Inflammatory macrophage (primary cell): ENCODE data around the gene PCDHGA12.
"Not testable (repeated sequence)": the region's sequence is repeated elsewhere in the genome, so short reads cannot be mapped to it uniquely, and the experiment has no call there.

Experiments
- DNase-seq, 2 donors: peaks; one replicate each; pipeline ENCODE4 v3.0.0-alpha.2; 2020 to 2022
- total RNA-seq, 18 experiments: gene quantifications; one replicate each; lab custom pipeline; 2026; ENCODE audit warnings: mixed read lengths in 6 of 18, inconsistent platforms in 2 of 18; lab: John Stamatoyannopoulos, UW

The PCDHGA12 gene
- 0.13 to 1.1 (median 0.38) reads per million in 18 experiments for total RNA-seq

DNA sequence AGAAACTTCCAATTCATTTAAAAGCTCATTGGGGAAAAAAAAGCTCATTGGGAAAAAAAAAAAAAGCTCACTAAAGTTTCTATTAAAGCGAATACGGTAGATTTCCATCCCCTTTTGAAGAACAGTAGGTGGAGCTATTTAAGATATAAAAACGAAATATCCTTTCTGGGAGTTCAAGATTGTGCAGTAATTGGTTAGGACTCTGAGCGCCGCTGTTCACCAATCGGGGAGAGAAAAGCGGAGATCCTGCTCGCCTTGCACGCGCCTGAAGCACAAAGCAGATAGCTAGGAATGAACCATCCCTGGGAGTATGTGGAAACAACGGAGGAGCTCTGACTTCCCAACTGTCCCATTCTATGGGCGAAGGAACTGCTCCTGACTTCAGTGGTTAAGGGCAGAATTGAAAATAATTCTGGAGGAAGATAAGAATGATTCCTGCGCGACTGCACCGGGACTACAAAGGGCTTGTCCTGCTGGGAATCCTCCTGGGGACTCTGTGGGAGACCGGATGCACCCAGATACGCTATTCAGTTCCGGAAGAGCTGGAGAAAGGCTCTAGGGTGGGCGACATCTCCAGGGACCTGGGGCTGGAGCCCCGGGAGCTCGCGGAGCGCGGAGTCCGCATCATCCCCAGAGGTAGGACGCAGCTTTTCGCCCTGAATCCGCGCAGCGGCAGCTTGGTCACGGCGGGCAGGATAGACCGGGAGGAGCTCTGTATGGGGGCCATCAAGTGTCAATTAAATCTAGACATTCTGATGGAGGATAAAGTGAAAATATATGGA is at the start of gene PCDHGA12:
TSS of gene PCDHGA12 (plus strand) at position 176 of the 782 bp plus-strand sequence. CDS start at position 429, 253 bp downstream.
- peak; percentile 78 to 80 for DNase-seq

DNA sequence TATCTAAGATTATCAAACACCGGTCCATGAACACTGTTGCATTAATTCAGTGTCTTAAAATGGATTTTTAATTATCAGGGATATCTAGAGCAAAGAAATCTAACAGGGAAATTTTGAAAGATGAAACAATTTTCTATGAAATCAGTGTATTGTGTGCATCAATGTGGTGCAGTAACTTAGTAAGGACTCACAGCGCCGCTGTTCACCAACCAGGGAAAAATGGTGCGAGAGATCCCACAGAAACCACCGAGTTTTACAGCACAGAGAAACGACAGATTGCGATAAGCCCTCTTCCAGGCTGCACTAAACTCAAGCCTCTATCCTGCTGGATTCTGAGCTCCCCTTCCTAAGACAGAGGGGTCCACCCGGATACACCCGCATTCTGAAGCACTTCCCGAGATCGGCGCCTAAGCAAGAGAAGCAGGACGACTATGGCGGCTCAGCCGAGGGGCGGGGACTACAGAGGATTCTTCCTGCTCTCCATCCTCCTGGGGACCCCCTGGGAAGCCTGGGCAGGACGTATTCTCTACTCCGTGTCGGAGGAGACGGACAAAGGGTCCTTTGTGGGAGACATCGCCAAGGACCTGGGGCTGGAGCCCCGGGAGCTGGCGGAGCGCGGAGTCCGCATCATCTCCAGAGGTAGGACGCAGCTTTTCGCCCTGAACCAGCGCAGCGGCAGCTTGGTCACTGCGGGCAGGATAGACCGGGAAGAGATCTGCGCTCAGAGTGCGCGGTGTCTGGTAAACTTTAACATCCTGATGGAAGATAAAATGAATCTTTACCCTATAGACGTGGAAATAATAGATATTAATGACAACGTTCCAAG is 47.6 kb upstream of the PCDHGA12 start, which contains the start of gene PCDHGA7:
TSS of gene PCDHGA7 (plus strand) at position 274 of the 826 bp plus-strand sequence. CDS start at position 432, 158 bp downstream.
- no peak for DNase-seq

DNA sequence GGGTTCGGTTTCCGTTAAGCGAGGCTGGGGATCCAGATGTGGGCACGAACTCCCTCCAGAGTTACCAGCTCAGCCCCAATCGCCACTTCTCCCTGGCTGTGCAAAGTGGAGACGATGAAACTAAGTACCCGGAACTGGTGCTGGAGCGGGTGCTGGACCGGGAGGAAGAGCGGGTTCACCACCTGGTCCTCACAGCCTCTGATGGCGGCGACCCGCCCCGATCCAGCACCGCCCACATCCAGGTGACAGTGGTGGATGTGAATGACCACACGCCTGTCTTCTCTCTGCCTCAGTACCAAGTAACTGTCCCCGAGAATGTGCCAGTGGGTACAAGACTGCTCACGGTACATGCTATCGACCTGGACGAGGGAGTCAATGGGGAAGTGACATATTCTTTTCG is 47.0 kb upstream of the PCDHGA12 start:
- no peak for DNase-seq

DNA sequence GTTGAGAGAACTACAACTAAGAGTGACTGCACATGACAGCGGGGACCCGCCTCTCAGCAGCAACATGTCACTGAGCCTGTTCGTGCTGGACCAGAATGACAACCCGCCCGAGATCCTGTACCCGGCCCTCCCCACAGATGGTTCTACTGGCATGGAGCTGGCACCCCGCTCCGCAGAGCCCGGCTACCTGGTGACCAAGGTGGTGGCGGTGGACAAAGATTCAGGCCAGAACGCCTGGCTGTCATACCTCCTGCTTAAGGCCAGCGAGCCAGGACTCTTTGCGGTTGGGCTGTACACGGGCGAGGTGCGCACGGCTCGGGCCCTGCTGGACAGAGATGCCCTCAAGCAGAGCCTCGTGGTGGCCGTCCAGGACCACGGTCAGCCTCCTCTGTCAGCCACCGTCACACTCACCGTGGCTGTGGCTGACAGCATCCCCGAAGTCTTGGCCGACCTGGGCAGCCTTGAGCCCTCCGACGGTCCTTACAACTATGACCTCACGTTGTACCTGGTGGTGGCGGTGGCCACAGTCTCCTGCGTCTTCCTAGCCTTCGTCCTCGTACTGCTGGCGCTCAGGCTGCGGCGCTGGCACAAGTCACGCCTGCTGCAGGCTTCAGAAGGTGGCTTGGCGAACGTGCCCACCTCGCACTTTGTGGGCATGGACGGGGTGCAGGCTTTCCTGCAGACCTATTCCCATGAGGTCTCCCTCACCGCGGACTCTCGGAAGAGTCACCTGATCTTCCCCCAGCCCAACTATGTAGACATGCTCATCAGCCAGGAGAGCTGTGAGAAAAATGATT is 45.6 kb upstream of the PCDHGA12 start:
- DNase-seq, result no peak

DNA sequence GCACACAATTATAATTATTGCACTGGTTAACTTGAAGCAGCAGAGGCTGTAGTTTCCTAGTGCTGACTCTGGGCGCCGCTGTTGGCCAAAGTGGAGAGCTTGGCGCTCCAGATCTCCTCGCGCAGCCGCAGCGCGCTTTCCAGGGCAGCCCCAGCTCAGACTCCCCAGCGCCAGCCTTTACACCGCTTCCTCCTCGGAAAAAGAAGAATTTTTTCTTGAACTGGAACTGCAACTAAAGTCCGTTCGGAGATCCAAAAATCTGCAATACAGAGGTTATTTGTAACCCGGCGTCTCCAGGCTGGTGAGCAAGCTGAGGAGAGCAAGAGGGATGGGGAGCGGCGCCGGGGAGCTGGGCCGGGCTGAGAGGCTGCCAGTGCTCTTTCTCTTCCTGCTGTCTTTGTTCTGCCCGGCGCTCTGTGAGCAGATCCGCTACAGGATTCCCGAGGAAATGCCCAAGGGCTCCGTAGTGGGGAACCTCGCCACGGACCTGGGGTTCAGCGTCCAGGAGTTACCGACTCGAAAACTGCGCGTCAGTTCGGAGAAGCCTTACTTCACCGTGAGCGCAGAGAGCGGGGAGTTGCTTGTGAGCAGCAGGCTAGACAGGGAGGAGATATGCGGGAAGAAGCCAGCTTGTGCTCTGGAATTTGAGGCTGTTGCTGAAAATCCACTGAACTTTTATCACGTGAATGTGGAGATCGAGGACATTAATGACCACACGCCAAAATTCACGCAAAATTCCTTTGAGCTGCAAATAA is 42.6 kb upstream of the PCDHGA12 start, which contains the start of gene PCDHGB4:
TSS of gene PCDHGB4 (plus strand) at position 142 of the 755 bp plus-strand sequence. CDS start at position 329, 187 bp downstream.
- DNase-seq, result peak in 1 of 2 donors; percentile 41

DNA sequence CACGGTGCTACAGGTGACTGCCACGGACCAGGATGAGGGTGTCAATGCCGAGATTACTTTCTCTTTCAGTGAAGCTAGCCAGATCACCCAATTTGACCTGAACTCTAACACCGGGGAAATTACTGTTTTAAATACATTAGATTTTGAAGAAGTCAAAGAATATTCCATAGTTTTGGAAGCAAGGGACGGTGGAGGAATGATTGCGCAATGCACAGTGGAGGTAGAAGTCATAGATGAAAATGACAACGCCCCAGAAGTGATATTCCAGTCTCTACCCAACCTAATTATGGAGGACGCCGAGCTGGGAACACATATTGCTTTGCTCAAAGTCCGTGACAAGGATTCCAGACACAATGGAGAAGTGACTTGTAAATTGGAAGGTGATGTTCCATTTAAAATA is 41.6 kb upstream of the PCDHGA12 start:
- no peak for DNase-seq

DNA sequence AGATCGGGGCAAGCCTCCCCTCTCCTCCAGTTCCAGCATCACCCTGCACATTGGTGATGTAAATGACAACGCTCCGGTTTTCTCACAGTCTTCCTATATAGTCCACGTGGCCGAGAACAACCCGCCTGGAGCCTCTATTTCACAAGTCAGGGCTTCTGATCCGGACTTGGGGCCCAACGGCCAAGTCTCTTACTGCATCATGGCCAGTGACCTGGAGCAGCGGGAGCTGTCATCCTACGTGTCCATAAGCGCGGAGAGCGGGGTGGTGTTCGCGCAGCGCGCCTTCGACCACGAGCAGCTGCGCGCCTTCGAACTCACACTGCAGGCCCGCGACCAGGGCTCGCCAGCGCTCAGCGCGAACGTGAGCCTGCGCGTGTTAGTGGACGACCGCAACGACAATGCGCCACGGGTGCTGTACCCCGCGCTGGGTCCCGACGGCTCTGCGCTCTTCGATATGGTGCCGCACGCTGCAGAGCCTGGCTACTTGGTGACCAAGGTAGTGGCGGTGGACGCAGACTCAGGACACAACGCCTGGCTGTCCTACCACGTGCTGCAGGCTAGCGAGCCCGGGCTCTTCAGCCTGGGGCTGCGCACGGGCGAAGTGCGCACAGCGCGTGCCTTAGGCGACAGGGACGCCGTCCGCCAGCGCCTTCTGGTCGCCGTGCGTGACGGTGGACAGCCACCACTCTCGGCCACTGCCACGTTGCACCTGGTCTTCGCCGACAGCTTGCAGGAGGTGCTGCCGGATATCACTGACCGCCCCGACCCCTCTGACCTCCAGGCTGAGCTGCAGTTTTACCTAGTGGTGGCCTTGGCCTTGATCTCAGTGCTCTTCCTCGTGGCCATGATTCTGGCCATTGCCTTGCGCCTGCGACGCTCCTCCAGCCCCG is 40.9 kb upstream of the PCDHGA12 start:
- no peak for DNase-seq

GRCh38 chr5:141392429-141393198 is 37.7 kb upstream of the PCDHGA12 start, which contains the start of gene PCDHGA8:
PCDHGA8 (plus strand) TSS chr5:141392633; CDS start chr5:141392814, 181 bp downstream.
- no peak for DNase-seq

DNA sequence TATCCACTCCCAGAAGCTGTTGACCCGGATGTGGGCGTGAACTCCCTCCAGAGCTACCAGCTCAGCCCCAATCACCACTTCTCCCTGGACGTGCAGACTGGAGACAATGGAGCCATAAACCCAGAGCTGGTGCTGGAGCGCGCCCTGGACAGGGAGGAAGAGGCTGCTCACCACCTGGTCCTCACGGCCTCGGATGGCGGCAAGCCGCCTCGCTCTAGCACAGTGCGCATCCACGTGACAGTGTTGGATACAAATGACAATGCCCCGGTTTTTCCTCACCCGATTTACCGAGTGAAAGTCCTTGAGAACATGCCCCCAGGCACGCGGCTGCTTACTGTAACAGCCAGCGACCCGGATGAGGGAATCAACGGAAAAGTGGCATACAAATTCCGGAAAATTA is 37.0 kb upstream of the PCDHGA12 start:
- no peak for DNase-seq

- not testable (repeated sequence) for DNase-seq
Measured at GRCh38 chr5:141394401-141395187, 35.7 kb upstream of the PCDHGA12 start.

DNA sequence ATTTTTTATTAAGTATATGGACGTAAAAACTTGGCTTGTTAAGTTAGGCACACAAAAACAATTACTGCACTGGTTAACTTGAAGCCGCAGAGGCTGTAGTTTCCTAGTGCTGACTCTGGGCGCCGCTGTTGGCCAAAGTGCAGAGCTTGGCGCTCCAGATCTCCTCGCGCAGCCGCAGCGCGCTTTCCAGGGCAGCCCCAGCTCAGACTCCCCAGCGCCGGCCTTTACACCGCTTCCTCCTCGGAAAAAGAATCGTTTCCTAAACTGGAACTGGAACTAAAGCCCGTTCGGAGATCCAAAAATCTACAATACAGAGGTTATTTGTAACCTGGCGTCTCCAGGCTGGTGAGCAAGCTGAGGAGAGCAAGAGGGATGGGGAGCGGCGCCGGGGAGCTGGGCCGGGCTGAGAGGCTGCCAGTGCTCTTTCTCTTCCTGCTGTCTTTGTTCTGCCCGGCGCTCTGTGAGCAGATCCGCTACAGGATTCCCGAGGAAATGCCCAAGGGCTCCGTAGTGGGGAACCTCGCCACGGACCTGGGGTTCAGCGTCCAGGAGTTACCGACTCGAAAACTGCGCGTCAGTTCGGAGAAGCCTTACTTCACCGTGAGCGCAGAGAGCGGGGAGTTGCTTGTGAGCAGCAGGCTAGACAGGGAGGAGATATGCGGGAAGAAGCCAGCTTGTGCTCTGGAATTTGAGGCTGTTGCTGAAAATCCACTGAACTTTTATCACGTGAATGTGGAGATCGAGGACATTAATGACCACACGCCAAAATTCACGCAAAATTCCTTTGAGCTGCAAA is 32.4 kb upstream of the PCDHGA12 start, which contains the start of gene PCDHGB5:
TSS of gene PCDHGB5 (plus strand) at position 192 of the 796 bp plus-strand sequence. CDS start at position 373, 181 bp downstream.
- DNase-seq, result peak; percentile 41 to 61

- DNase-seq, result no peak
Measured at GRCh38 chr5:141398608-141399007, 31.7 kb upstream of the PCDHGA12 start.

GRCh38 chr5:141399555-141400258 is 30.6 kb upstream of the PCDHGA12 start:
- DNase-seq, result no peak

DNA sequence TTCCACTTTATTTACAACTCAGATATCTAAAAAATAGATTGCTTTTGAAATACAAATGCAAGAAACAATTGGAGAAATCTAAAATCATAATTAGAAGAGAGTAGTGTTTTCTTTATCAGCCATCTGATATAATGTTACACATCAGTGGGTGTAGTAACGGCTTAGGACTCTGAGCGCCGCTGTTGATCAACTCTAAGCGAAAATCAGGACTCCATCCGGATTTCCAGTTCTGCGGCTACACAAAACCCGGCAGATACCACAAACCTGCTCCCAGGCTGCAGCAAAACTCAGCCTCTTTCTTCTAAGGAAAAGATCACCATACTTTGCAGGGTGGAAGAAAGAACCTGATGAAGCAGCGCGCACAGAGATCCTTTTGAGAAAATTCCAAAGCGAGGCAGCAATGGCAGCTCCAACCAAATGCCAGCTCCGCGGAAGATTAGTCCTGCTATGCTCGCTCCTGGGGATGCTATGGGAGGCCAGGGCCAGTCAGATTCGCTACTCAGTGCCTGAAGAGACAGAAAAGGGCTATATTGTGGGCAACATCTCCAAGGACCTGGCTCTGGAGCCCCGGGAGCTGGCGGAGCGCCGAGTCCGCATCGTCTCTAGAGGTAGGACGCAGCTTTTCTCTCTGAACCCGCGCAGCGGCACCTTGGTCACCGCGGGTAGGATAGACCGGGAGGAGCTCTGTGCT is 27.6 kb upstream of the PCDHGA12 start, which contains the start of gene PCDHGA9:
TSS of gene PCDHGA9 (plus strand) at position 226 of the 691 bp plus-strand sequence. CDS start at position 401, 175 bp downstream.
- peak in 1 of 2 donors; percentile 33 for DNase-seq

DNA sequence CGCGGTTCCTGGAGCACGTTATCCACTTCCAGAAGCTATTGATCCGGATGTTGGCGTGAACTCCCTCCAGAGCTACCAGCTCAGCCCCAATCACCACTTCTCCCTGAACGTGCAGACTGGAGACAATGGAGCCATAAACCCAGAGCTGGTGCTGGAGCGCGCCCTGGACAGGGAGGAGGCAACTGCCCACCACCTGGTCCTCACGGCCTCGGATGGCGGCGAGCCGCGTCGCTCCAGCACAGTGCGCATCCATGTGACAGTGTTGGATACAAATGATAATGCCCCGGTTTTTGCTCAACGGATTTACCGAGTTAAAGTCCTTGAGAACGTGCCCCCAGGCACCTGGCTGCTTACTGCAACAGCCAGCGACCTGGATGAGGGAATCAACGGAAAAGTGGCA is 26.9 kb upstream of the PCDHGA12 start:
- no peak for DNase-seq
